GM23338 (cell line): Measurements from ENCODE around the gene PNPLA5. TPM values are rescaled to one million over a fixed set of nuclear protein-coding genes. Genes with fewer than 3 reads are reported as not detected.

Experiments
- ATAC-seq: fragments of 200-7000 bp; cut with Tn5 transposase; 3 replicates; pipeline ENCODE4 v1.9.1; 2020
- DNase-seq: peaks from one replicate; pipeline ENCODE4 v3.0.0-alpha.2; 2015; ENCODE audit warnings: low spot score
- H2AFZ ChIP-seq: fragments of 200-600 bp; sonication (generic); 2 replicates; pipeline ENCODE4 v1.8.0; 2016; ENCODE audit warnings: antibody characterized with exemption, mild to moderate bottlenecking, moderate library complexity
- H3F3A ChIP-seq: fragments of 200-600 bp; sonication (generic); replicated peaks from 2 replicates; pipeline ENCODE4 v1.8.0; 2017; ENCODE audit warnings: antibody characterized with exemption, mixed run types, low read depth
- H3K27ac ChIP-seq: fragments of 200-600 bp; sonication (generic); 2 replicates; pipeline ENCODE4 v1.6.1; 2016; ENCODE audit warnings: low read depth
- H3K27me3 ChIP-seq: fragments of 200-600 bp; sonication (generic); 2 replicates; pipeline ENCODE4 v1.8.0; 2016; ENCODE audit warnings: mild to moderate bottlenecking, mixed run types, moderate library complexity; ENCODE audit not compliant: insufficient read depth
- H3K36me3 ChIP-seq: fragments of 200-600 bp; sonication (generic); 2 replicates; pipeline ENCODE4 v1.8.0; 2016; ENCODE audit warnings: mild to moderate bottlenecking; ENCODE audit not compliant: insufficient read depth
- H3K4me1 ChIP-seq: fragments of 200-600 bp; sonication (generic); 2 replicates; pipeline ENCODE4 v1.8.0; 2016; ENCODE audit warnings: mild to moderate bottlenecking, moderate library complexity; ENCODE audit not compliant: insufficient read depth
- H3K4me2 ChIP-seq: fragments of 200-600 bp; sonication (generic); 2 replicates; pipeline ENCODE4 v1.7.1; 2017; ENCODE audit warnings: mixed run types
- H3K4me3 ChIP-seq: fragments of 200-600 bp; sonication (generic); 2 replicates; pipeline ENCODE4 v1.6.1; 2016; ENCODE audit warnings: mixed run types
- H3K79me2 ChIP-seq: fragments of 200-600 bp; sonication (generic); replicated peaks from 2 replicates; pipeline ENCODE4 v1.8.0; 2017; ENCODE audit warnings: mild to moderate bottlenecking; ENCODE audit not compliant: insufficient read depth
- H3K9me2 ChIP-seq: fragments of 200-600 bp; sonication (generic); 2 replicates; pipeline ENCODE4 v1.8.0; 2017; ENCODE audit not compliant: insufficient read depth
- H4K20me1 ChIP-seq: fragments of 200-600 bp; sonication (generic); replicated peaks from 2 replicates; pipeline ENCODE4 v1.8.0; 2017; ENCODE audit warnings: mild to moderate bottlenecking; ENCODE audit not compliant: insufficient read depth
- H3K27ac Mint-ChIP-seq: 2 replicates; pipeline ENCODE4 v1.8.0; 2020; ENCODE audit warnings: inconsistent platforms, mild to moderate bottlenecking, moderate library complexity, mixed read lengths
- H3K27me3 Mint-ChIP-seq: 3 replicates; pipeline ENCODE4 v1.8.0; 2022; ENCODE audit warnings: low read depth, mild to moderate bottlenecking, moderate library complexity, mixed read lengths, inconsistent platforms; ENCODE audit not compliant: insufficient read depth, poor library complexity
- H3K36me3 Mint-ChIP-seq: 3 replicates; pipeline ENCODE4 v1.8.0; 2021; ENCODE audit warnings: low read depth, mild to moderate bottlenecking, inconsistent platforms, moderate library complexity, mixed read lengths
- H3K4me1 Mint-ChIP-seq: 3 replicates; pipeline ENCODE4 v1.8.0; 2020; ENCODE audit warnings: mild to moderate bottlenecking, inconsistent platforms, mixed read lengths
- H3K4me3 Mint-ChIP-seq: 3 replicates; pipeline ENCODE4 v1.8.0; 2021; ENCODE audit warnings: moderate library complexity, mild to moderate bottlenecking, inconsistent platforms, mixed read lengths
- H3K9me3 Mint-ChIP-seq: 3 replicates; pipeline ENCODE4 v1.8.0; 2020; ENCODE audit warnings: moderate library complexity, mild to moderate bottlenecking, inconsistent platforms, mixed read lengths
- CREB1 ChIP-seq: fragments of 250-450 bp; sonication (Bioruptor Pico); IDR thresholded peaks from 2 replicates; pipeline ENCODE4 v1.5.0; 2020; ENCODE audit warnings: low read depth, mild to moderate bottlenecking, moderate library complexity
- CTCF ChIP-seq, 2 experiments: fragments of 200-600 bp in 1 of 2; sonication (generic) in 1 of 2; conservative IDR thresholded peaks; 2 replicates each; pipeline versions ENCODE4 v1.5.1 to v1.6.1; 2016 to 2017; ENCODE audit warnings: antibody characterized with exemption in 2 of 2, low read depth in 2 of 2, mild to moderate bottlenecking in 2 of 2, moderate library complexity in 1 of 2
- ETS1 ChIP-seq: IDR thresholded peaks from 2 replicates; pipeline ENCODE4 v1.6.1; 2016; ENCODE audit warnings: antibody characterized with exemption
- EZH2 ChIP-seq: fragments of 200-600 bp; sonication (generic); IDR thresholded peaks from one replicate; pipeline ENCODE4 v1.8.0; 2017; ENCODE audit warnings: antibody characterized with exemption, mild to moderate bottlenecking, low read depth; ENCODE audit not compliant: unreplicated experiment
- EZH2phosphoT487 ChIP-seq: fragments of 200-600 bp; sonication (generic); IDR thresholded peaks from one replicate; pipeline ENCODE4 v1.8.1; 2018; ENCODE audit warnings: antibody characterized with exemption; ENCODE audit not compliant: unreplicated experiment
- JUNB ChIP-seq: IDR thresholded peaks from one replicate; pipeline ENCODE4 v1.6.1; 2016; ENCODE audit warnings: antibody characterized with exemption; ENCODE audit not compliant: unreplicated experiment
- NANOG ChIP-seq: IDR thresholded peaks from 2 replicates; pipeline ENCODE4 v1.6.1; 2016; ENCODE audit warnings: antibody characterized with exemption, borderline replicate concordance
- POLR2AphosphoS5 ChIP-seq: IDR thresholded peaks from 2 replicates; pipeline ENCODE4 v1.6.1; 2016; ENCODE audit warnings: antibody characterized with exemption, low read depth
- REST ChIP-seq: IDR thresholded peaks from one replicate; pipeline ENCODE4 v1.6.1; 2018; ENCODE audit warnings: antibody characterized with exemption; ENCODE audit not compliant: unreplicated experiment
- STAT1 ChIP-seq: IDR thresholded peaks from one replicate; pipeline ENCODE4 v1.6.1; 2016; ENCODE audit warnings: antibody characterized with exemption; ENCODE audit not compliant: unreplicated experiment
- ZNF114 ChIP-seq: fragments of 250-450 bp; sonication (Bioruptor Pico); IDR thresholded peaks from 2 replicates; pipeline ENCODE4 v1.5.0; 2020; ENCODE audit warnings: mild to moderate bottlenecking, moderate library complexity
- ZNF331 ChIP-seq: fragments of 250-450 bp; sonication (Bioruptor Pico); IDR thresholded peaks from 2 replicates; pipeline ENCODE4 v1.5.0; 2020; ENCODE audit warnings: low read depth, mild to moderate bottlenecking, moderate library complexity
- polyA plus RNA-seq: library from polyadenylated mRNA; unstranded; fragments of >200 nt; fragmentation: Nextera tagmentation; extraction: Ambion mirVana; gene quantifications from 2 replicates; pipeline ENCODE4 v1.2.1, GENCODE V29; 2016
- total RNA-seq: library from RNA; depleted of rRNA; stranded (reverse); fragments of >200 nt; shearing (Covaris generic); gene quantifications from 2 replicates; pipeline ENCODE4 v1.2.3, GENCODE V29; 2014

PNPLA5 gene
- total and polyA plus RNA-seq, 2 experiments from 2014 or later = 2.3 to 6.8 TPM

GRCh38 chr22:43893266-43893665 lies 1.5 kb upstream of the PNPLA5 start:
- H3K4me3 Mint-ChIP-seq = no peak overlapping the region
- H3K4me3 ChIP-seq = no peak overlapping the region
- no peaks in the 10 kb centered on the region for H3K36me3 ChIP-seq
- no peaks in the 10 kb centered on the region; the same call in 2 of the 3 replicates for H3K36me3 Mint-ChIP-seq
- no peak overlapping the region for H3K27ac Mint-ChIP-seq
- no peaks in the 10 kb centered on the region for H3K9me2 ChIP-seq
- no peak overlapping the region for H3K4me2 ChIP-seq
- no peak for TF ChIP-seq EZH2phosphoT487
- TF ChIP-seq JUNB = no peak
- TF ChIP-seq STAT1 = no peak
- DNase-seq = no peak
- no peak for ATAC-seq
- peaks cover 15% of the 10 kb centered on the region for H3K27me3 Mint-ChIP-seq
- H3K79me2 ChIP-seq = no peaks in the 10 kb centered on the region
- H3K27me3 ChIP-seq = peaks cover 6% of the 10 kb centered on the region
- H4K20me1 ChIP-seq = peaks cover 3% of the 10 kb centered on the region; the same call in 1 of the 2 replicates
- no peaks in the 10 kb centered on the region for H3K4me1 ChIP-seq
- 0 out of 2 replicates have a peak overlapping the region, but pooled peaks have one; percentile 10 for H2AFZ ChIP-seq
- H3K9me3 Mint-ChIP-seq = no peaks in the 10 kb centered on the region
- no peak overlapping the region for H3K27ac ChIP-seq
- no peaks in the 10 kb centered on the region; the same call in 1 of the 2 replicates for H3F3A ChIP-seq
- peaks cover 6% of the 10 kb centered on the region; the same call in 2 of the 3 replicates for H3K4me1 Mint-ChIP-seq

GRCh38 chr22:43892183-43892894 lies 526 bp upstream of the PNPLA5 start:
- Mint-ChIP-seq H3K9me3 (no peaks in the 10 kb centered on the region), H3K36me3 (peaks cover 3% of the 10 kb centered on the region; the same call in 1 of the 3 replicates), H3K4me1 (peaks cover 6% of the 10 kb centered on the region; the same call in 2 of the 3 replicates), H3K27ac (no peak overlapping the region; the same call in 1 of the 2 replicates), H3K27me3 (peaks cover 15% of the 10 kb centered on the region), H3K4me3 (peak overlapping the region; percentile 82)
- Histone ChIP-seq H3K4me1 (no peaks in the 10 kb centered on the region), H3K79me2 (no peaks in the 10 kb centered on the region), H3K4me3 (peak overlapping the region; percentile 89), H3K36me3 (no peaks in the 10 kb centered on the region; the same call in 1 of the 2 replicates), H3K4me2 (peak overlapping the region; percentile 92), H2AFZ (peak overlapping the region; percentile 99), H3K27me3 (peaks cover 6% of the 10 kb centered on the region), H4K20me1 (peaks cover 3% of the 10 kb centered on the region; the same call in 1 of the 2 replicates), H3F3A (no peaks in the 10 kb centered on the region; the same call in 1 of the 2 replicates), H3K9me2 (no peaks in the 10 kb centered on the region), H3K27ac (no peak overlapping the region)
- DNase-seq (peak; percentile 61), ATAC-seq (peak; percentile 22)
- TF ChIP-seq NANOG (no peak), STAT1 (no peak), CREB1 (CRISPR knock-in tag) (no peak), REST (no peak), CTCF (conservative IDR thresholded peaks at IDR 0.05; ENCODE audit: low read depth in 2 of 2) (no peak), POLR2AphosphoS5 (no peak), JUNB (no peak), EZH2phosphoT487 (no peak), EZH2 (no peak), ZNF331 (no peak), ETS1 (no peak), ZNF114 (no peak)
